HG03280 (cell line): Measurements from ENCODE around the gene LUC7L3.
"Not testable (repeated sequence)": the region's sequence is repeated elsewhere in the genome, so short reads cannot be mapped to it uniquely, and the experiment has no call there.

Experiments
- ATAC-seq: cut with Tn5 transposase; IDR thresholded peaks from one replicate; pipeline ENCODE4 v1.9.1; 2021; ENCODE audit warnings: mild to moderate bottlenecking, moderate library complexity; ENCODE audit not compliant: unreplicated experiment

LUC7L3 gene

DNA sequence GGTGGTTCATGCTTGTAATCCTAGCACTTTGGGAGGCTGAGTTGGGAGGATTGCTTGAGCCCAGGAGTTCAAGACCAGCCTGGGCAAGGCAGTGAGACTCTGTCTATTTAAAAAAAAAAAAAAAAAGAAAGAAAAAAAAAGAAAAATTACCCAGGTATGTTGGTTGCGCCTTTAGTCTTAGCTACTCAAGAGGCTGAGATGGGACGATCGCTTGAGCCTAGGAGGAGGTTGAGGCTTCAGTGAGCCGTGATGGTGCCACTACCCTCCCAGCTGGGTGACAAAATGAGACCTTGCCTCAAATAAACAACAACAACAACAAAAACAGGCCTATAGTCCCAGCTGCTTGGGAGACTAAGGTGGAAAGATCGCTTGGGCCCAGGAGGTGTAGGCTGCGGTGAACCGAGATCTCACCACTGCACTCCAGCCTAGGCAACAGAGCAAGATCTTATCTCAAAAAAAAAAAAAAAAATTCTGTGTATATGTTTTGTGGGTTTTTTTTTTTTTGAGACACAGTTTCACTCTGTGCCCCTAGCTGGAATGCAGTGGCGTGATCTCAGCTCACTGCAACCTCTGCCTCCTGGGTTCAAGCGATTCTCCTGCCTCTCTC, 60.4 kb downstream of the LUC7L3 start:
- no peak for ATAC-seq

DNA sequence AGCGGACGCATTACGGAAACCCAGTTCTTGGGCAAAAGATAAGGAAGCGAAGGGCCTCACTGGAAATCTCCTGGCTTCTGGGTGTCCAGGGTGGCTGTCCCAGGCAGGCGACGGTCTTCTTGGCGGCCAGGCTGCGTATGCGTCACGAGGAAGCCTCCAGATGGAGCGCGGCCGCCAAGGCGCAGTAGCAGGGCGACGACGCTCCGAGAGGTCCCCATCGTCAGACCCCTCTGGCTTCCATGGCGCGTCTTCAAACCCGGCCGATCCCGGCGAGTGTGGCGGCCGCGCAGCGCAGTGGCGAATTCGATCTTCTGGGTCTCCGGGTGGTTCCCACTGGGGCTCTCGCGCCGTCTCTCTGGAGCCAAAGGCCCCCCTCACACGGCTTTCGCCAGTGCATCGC, 61.8 kb downstream of the LUC7L3 start:
- no peak for ATAC-seq

DNA sequence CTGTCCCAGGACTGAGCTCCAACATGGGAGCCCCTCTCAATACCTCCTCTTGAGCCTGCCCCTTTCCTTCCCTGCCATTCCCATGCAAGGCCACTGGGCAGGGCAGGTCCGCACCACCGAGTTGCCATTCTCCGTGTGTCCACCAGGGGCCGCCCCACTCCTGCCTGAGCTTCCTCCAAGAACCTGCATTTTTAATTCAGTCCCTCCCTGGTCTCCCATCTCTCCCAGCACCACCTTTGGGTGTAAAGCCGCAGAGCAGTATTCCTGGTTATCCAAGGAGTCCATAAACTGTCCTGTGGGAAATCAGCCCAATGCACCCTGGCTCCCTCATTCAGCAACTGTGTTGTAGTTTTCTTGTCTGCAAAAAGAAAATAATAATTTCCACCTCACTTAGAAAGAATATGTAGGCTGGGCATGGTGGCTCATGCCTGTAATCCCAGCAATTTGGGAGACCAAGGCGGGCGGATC, 63.8 kb downstream of the LUC7L3 start:
- peak; percentile 81 for ATAC-seq

DNA sequence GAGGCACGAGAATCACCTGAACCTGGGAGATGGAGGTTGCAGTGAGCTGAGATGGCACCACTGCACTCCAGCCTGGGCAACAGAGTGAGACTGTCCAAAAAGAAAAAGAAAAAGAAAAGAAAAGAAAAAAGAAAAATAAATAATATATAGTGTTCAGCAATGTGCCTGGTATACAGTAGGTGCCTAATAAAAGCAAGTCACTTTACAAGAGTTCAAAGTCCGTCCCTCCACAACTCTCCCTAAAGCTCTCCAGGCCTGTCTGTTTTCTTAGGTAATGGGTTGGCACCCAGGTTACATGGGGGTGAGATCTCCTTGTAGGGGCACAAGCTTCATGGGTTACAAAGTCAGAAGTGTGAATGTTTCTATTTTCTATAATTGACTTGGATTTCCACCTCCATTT, 64.5 kb downstream of the LUC7L3 start:
- ATAC-seq: no peak

DNA sequence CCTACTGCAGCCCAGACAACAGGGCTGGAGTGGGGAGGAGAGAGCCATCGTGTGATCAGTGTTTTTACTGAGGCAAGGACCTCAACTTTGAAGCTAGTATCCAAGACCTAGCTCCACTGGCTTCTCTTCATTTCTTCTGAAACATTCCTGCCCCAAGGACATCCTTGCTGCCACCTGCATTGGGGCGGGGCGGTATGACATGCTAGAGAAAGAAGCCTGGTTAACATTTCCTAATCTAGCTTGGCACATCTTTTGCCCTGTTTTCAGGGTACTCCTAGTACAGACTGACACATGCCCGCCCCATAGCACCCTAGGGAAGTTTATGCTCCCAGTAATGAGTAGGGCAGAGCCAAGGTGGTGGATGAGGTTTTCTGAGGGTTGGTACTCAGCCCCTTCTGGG, 65.7 kb downstream of the LUC7L3 start:
- ATAC-seq: no peak

DNA sequence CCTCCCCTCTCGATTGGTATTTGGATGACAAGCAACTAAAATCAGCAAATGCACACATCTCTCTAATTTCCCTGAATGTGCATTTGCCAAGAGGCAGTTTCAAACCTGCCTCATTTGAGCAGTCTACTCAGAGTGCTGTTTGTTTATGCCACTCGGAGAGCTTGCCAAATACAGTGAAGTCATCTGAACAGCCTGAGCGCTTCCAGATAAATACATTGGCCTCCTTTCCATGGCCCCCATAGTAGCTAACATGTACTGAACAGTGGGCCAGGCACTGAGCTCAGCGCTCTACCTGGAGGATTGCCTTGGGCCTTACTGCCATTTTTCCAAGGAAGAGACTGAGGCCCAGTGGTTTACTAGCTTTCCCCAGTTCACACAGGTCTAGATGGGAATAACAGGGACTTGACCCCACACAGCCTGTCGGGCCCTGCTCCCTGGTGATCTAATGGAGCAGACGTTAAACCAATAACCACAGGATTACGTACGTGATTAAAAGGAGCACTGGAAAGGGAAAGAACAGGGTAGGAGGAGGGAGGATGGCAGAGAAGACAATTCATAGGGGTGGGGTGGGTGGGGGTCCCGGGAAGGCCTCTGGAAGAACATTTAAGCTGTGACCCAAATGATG, 66.7 kb downstream of the LUC7L3 start:
- ATAC-seq: no peak

DNA sequence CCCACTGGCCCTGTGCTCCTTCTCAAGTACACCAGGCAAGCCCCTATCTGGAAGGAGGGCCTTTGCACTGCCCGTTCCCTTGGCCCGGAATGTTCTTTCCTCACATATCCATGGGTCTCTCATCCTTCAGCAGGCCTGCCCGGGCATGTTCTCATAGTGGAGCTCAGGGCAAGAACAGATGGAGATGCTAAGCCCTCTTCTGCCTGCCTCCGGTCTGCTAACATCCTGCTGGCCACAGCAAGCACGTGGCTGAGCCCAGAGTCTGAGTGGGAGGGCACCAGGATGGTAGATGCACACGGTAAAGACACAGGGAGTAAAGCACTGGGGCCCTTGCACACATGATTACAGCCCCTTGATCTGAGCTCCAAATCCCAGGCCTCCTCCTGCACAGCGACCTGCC, 67.7 kb downstream of the LUC7L3 start:
- no peak for ATAC-seq

DNA sequence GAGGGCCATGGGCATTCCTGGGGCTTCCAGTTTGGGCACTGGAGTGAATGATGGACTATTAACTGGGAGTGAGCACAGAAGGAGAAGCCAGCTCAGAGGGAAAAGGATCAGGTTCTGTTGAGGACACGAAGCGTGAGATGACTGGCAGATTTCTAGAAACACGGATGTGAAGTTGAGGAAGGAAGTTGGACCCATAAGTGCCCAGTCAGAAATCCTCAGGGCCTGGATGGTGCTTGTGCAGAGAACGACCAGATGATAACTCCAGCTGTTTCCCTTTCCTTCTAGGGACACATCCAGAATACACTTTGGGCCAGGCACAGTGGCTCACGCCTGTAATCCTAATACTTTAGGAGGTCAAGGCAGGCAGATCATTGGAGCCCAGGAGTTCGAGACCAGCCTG, 71.2 kb downstream of the LUC7L3 start:
- ATAC-seq: no peak

DNA sequence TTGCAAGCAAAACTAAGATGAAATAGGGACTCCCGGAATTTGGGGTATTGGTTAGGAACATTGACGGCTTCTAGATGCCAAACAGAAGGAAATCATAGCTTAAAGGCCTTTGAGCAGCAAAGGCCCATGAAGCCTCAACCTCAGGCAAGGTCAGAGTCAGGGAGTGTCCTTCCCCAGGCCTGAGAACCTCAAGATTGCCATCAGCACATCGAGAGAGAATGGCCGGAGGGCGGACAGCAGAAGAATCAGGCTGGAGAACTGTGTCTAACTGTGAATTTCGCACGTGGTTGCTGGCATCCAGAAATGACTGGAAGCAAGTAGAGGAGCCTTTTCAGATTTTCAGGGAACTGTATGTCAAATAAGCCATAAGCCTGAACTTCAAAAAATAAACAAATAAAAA, 72.7 kb downstream of the LUC7L3 start:
- no peak for ATAC-seq

DNA sequence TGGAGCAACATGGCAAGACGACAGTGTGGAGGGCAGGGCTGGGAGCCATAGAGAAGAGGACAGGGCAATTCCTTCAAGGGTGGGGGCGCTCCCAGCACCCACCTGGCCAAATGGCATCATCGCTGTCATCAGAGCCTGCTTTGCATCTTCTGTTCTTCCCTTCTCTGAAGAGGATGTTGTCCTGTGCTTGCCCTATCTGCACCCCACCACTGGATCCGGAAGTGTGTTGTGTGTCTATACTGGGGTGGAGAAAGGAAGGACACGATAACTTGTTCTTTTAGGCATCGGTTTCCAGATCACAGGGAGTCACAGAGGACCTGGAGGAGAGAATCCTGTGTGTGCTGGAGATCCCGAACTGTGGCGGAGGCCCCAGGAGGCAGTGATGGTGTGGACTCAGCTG, 73.6 kb downstream of the LUC7L3 start:
- no peak for ATAC-seq

DNA sequence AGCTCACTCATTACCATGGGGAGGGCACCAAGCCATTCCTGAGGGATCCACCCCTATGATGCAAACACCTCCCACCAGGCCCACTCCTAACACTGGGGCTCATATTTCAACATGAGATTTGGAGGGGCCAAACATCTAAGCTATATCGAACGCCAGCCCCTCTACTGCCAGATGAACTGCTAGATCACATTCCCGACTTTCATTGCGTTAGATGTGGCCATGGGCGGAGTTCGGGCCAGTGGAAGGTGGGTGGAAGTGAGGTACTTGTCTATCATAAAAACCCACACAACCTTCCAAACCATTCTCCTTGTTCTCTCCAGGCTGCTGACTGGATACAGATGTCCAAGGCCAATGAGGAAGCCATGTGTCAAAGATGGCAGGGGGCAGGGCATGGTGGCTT, 75.0 kb downstream of the LUC7L3 start:
- ATAC-seq: no peak

DNA sequence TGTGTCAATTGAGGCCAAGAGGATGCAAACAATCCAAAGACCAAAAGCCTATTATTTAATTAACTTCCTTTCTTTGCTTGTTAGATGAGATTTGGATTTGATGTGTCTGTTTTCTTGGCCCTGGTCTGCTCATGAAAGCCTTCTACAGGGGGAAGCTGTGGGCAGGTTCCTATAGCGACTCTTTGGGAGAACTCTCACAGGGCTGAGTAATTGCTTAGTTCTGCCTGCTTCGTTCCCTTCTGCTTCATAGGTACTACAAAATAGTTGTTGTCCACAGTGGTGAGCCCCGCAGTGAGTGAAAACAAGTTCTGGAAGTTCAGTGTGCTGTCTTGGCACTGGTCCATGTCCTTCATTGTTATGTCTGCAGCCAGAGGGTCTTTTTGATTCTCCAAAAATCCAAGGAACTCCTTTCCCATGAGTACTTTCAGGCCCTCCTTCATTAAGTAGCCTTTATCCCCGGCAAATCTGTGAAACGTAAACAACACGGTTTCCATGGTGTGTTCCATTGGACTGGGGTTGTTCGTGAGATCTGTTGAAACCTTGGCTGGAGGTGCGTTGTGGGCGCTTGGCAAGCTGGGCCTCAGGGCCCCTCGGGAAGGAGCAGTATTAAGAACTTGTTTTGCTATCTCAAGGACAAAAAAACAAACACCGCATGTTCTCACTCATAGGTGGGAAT, 77.9 kb downstream of the LUC7L3 start:
- no peak for ATAC-seq

DNA sequence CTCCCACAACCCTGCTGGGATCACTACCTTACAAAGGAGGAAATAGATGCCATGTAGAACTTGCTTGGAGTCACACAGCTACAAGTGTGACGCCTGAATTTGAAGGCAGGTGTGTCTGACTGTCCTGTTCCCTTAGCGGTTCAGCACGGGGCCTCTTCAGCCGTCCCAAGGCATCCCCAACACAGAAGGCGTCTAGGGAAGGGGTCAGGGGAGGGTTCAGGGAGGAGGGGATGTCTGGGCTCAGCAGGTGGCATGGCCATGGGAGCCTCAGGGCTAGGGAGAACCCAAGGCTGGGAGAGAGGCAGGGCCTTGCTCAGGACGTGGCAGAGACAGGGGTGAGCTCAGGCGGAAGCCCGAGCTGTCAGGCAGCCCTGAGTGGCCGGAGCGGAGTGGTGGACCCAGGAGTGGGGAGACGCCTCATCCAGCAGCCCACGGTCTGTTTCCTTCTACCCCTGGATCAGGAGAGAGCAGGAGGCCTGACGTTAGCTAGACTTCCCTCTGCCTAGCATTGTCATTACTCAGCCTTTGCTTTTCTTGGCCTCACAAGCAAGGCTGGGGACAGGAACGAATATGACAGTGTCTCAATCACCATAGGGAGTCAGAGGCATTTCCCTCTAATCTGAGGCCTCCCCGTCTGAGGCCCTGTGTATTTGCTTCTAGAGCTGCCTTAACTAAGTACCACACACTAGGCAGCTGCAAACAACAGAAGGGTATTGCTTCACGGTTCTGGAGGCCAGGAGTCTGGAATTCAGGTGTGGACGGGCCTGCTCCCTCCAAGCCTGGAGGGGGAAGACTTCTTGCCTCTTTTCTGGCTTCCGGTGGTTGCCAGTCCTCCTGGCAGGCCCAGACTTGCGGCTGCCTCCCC, 79.3 kb downstream of the LUC7L3 start:
- ATAC-seq: no peak

DNA sequence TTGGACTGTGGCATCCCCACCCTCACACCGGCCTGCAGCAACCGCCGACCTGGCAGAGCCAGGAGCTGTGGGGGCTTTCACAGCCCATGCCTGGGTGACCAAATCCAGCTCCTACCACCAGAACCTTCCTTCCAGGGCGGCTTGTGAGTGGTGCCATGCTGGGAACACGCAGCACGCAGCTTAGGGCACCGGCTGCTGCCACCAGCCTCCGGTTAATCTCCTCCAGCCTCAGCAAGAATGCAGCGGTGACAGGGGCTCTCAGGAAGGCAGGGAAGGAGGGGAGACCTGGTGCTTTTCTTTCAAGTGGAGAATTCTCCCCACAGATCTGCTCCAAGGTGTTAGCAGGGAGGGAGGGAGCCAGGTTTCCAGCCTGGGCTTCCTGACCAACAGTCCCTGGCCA, 80.2 kb downstream of the LUC7L3 start:
- ATAC-seq: no peak

DNA sequence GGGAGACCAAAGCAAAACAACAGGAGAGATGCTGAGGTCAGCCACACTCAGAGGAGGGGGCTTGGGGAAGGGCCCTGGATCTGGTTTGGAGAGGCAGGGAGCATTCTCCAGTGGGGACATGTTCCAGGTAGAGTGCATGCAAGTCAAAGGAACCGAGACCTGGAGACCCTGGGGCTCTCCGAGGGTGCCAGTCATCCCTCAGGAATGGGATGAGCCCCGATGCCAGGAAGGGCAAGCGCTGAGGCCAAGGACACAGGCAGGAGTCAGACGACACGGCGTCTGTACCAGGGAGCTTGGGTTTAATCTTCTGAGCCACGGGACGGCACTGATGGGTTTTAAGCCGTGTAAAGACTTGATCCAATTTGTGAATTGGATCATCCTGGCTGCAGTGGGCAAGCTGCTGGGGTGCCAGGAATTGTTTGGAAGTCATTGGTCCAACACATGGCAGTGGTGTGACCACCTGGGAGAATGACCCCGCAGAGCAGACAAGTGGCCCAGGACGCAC, 80.8 kb downstream of the LUC7L3 start:
- ATAC-seq: no peak

DNA sequence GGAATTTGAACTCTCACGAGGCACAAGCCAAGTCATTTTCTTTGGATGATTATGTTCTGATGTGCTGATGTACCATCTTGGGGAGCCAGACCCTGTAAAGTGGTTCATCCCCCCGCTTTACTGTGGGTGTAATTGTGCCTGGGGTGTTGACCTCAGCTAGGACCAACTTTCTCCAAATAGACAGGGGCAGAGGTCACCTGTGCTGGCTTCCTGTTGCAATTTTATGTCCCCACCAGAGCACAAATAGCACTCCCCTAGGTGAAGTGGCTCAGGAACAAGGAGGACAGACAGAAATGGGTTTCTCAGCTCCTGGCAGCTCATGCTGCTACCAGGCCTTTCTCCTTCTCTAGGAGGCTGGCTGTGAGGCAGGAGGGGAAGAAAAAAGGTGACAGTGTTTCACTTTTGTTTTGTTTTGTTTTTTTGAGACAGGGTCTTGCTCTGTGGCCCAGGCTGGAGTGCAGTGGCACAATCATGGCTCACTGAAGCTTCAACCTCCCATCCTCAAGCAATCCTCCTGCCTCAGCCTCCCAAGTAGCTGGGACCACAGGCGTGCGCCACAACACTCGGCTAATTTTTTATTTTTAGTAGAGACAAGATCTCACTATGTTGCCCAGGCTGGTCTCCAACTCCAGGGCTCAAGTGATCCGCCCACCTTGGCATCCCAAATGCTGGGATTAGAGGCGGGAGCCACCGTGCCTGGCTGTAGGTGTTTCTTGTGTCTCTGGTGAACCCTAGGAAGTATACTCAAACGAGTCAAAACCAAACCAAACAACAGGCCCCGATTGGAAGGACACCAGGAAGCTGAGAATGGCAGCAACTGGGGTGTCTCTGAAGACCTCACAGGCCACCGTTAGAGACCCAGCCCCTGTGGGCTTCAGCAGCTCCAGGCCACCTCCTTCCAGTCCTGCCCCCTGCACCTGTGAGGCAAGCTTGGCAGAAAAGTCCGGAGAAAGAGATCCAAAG, 83.5 kb downstream of the LUC7L3 start:
- no peak for ATAC-seq

DNA sequence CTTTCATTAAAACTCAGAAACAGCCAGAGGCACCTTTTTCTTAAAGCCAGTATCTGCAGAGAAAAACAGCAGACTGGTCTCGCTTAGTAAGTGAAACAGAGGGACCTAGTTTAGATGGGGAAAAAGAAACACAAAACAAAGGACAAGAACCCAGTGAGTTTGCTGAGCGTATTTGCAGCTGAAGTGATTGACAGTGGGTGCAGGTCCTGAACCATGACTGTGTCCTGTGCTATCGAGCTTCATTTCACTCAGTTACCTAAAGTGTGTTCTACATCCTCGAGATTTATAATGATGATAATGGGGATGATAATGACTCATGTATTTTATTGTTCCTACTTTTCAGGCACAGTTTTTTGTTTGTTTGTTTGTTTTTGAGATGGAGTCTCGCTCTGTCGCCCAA, 84.3 kb downstream of the LUC7L3 start:
- ATAC-seq: no peak

DNA sequence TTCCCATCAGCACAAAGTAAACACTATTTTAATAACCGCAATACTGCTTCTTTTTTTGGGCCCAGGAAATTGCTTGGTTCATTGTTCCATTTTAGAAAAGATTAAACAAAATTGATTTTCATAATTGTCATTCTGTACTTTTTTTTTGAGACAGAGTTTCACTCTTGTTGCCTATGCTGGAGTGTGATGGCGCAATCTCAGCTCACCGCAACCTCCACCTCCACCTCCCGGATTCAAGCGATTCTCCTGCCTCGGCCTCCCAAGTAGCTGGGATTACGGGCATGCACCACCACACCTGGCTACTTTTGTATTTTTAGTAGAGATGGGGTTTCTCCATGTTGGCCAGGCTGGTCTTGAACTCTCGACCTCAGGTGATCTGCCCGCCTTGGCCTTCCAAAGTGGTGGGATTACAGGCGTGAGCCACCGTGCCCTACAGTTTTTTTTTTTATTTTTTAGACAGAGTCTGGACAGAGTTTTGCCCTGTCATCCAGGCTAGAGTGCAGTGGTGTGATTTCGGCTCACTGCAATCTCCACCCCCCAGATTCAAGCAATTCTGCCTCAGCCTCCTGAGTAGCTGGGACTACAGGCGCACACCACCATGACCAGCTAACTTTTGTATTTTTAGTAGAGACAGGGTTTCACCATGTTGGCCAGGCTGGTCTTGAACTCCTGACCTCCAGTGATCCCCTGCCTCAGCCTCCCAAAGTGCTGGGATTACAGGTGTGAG, 85.5 kb downstream of the LUC7L3 start:
- not testable (repeated sequence) for ATAC-seq

DNA sequence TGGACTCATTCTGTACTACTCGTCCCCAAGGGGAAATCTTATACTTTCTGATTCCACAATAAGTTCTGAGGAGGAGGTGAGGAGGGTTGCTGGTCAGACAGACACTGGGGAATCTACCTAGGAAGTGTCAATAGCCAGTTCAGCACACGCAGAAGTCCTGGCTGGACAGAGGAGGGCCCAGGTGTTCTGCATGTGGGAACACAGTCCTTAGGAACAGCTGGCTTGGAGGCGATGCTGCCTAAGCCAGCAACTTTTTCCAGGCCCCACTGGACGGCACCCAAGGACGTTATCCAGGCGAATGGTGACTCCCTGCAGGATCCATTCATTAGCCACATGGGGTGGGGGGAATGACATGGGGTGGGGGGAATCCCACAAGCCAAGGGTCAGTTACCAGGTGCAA, 86.1 kb downstream of the LUC7L3 start:
- ATAC-seq: no peak
